GM19467 (cell line): ENCODE results near the gene DCAF7.

Source experiments
- ATAC-seq: cut with Tn5 transposase; IDR thresholded peaks from one replicate; pipeline ENCODE4 v1.9.1; 2021; ENCODE audit warnings: mild to moderate bottlenecking, moderate library complexity; ENCODE audit not compliant: unreplicated experiment

DCAF7 gene

DNA sequence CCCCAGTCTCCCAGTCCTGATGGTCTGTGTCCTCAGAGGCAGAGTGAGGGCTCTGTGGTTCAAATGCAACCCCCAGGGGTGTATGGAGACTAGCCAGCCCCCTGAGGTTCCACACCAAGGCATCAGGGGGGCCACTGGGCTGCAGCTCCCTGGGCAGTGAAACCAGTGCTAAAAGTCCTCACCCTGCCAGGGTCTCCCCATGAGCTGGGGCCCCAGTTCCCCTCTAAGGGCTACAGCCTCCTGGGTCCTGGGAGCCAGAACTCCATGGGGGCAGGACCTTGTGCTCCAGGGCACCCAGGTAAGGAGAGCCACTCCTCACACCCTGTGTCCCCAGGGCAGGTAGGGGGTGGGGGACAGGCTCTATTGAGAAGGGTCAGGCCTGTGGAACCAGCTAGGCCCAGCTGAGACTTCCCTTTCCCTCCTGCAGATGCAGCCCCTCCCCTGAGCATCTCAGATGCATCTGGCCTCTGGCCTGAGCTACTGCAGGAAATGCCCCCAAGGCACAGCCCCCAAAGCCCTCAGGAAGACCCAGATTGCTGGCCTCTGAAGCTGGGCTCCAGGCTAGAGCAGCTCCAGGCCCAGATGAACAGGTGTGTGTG, 6.4 kb upstream of the DCAF7 start:
- ATAC-seq: no peak

DNA sequence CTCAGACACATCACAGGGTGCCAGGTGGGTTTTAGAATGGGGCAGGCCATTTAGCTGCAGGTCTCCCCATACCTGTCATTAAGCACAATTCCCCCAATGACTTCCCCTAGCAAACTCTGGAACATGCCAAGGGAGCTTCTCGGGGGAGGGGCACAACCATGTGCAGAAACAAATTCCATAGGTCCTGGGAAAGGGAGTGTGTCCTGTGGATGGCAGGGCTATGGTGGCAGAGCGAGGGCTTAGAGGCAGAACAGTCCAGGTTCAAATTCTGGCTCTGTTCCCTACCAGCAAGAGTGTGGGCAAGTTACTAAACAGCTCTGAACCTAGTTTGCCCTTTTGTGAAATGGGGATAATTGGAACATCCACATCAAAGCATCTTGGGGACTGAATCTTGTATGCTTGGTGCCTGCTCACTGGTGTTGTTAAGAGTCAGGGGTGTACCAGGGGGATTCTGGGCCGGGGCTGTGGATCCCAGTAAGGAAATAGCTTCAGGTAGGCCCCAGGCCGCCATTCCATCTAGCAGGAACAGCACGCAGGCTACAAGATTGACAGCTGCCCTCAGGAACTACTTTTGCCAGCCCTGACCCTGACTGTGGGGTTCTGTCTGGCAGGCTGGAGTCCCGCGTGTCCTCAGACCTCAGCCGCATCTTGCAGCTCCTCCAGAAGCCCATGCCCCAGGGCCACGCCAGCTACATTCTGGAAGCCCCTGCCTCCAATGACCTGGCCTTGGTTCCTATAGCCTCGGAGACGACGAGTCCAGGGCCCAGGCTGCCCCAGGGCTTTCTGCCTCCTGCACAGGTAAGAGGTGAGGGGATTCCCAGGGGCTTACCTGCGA, 5.6 kb upstream of the DCAF7 start:
- no peak for ATAC-seq

DNA sequence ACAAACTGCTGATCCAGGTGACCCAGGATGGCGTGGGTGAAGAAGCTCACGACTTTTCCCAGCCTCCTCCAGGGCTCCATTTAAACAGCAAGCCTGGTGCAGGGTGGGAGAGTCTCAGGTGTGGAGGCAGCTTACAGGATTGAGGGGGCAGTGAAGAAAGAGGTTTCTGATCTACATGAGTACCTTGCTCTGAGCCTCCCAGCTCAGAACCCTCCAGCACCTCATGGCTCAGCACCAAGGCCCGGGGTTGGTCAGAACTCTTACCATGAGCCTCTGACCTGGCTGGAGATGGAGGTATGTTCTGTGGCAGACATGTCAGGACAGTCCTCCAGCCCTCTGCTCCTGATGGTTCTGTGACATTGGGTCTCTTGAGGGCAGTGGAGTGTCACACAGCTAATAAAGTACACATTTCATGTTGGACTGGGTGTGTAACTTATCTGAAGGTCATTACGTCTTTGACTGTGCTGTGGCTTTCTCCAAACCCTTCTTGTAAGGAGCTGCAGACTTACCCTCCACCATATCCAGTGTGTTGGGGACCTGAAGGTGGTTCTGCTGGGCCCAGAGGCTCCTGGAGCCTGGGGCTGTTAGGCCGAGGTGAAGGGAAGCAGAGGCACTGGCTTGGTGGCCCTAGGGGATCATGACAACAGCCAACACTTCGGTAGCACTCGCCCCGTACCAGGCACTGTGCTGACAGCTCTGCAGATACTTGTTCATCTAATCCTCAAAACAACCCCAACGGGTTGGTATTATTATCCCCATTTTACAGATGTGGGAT, 3.8 kb upstream of the DCAF7 start:
- no peak for ATAC-seq

DNA sequence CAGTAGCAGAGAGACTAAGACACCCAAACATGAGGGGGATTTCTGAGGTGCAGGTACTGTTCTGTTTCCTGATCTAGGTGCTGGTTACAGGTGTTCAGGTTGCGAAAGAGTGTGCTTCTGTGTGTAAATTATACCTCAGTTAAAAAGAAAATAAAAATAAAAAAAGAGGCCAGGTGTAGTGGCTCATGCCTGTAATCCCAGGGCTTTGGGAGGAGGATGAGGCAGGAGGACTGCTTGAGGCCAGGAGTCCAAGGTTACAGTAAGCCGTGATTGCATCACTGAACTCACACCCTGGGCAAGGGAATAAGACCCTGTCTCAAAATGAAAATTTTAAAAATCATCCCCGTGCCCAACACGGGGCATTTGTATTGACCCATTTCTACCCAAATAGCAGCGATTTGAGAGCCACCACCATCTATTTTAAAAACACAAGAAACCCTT, 3.2 kb upstream of the DCAF7 start:
- ATAC-seq: no peak

DNA sequence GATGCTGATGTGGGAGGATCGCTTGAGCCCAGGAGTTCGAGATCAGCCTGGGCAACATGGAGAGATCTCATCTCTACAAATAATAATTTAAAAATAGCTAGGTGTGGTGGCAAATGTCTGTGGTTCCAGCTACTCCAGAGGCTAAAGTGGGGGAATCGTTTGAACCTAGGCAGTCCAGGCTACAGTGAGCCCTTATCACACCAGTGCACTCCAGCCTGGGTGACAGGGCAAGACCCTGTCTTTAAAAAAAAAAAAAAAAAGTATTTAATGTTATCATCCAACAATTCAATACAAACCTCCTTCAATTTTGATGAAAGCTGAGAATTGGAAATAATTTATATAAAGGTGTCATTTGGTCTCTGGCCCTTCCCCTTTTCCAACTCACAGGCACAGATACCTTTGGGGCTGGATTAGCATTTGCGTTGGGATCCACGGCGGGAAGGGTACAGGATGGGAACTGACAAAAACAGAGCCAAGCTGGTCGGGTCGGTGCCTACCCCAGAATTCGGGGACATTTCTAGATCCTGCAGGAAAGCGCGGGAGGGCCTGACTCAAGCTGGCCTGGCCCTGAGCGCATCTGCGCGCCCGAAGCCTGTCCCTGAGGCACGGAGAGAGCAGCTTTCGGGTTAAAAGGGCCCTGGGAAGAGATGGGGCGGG, 860 bp upstream of the DCAF7 start:
- ATAC-seq: peak; percentile 8

DNA sequence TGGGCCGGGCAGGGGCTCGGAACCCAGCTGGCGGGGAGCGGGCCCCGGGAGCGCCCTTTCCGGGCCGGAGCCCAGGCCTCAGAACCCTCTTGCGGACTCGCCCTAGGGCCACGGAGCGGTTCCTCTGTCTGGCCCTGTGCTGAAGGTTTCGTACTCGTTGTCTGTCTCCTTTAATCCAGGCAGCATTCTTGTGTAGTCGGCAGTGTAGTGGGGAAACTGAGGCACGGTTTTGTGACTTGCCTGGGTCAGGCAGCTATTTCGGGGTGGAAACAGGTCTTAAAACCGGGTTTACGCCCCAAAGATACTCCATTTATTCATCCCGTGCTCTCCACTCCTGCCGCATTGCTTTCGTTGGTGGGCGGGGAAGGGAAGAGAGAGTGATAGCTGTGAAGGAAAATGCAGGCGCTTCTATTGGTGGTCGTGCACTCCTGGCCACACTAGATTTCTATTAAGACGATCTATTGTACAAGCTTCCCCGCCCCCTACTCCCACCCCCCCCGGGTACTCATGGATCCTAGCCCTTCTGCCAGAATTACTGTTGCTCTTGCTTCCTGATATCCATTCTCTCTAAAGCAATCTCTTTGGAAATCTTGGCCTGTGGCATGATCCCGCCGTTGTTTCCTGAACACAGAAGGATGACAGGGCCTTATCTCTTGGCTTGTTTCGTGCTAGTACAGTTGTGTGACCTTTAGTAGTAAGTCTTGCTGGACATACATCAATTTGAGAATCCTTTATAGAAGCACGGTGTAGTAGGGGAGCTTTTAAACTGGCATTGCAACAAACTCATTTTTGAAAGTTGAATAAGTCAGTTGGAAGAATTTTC, 751 bp downstream of the DCAF7 start:
- ATAC-seq: no peak

DNA sequence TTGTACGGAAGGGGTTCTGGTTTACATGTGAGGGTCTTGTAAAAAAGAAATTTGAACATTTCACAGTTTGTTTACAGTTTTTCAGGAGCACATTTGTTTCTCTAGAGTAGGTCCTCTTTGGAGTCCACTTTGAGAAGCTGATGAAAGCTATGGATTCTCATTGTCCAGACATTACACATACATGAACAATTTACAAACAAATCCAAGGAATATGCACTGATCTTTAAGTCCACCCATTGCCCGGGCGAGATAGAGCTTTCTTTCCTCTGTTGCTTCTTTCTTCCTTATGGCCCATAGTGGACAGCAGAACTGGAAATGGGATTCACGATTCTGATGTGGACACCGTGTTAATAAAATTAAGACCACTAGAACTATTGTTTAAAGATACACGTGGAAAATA, 1.9 kb downstream of the DCAF7 start:
- ATAC-seq: no peak

DNA sequence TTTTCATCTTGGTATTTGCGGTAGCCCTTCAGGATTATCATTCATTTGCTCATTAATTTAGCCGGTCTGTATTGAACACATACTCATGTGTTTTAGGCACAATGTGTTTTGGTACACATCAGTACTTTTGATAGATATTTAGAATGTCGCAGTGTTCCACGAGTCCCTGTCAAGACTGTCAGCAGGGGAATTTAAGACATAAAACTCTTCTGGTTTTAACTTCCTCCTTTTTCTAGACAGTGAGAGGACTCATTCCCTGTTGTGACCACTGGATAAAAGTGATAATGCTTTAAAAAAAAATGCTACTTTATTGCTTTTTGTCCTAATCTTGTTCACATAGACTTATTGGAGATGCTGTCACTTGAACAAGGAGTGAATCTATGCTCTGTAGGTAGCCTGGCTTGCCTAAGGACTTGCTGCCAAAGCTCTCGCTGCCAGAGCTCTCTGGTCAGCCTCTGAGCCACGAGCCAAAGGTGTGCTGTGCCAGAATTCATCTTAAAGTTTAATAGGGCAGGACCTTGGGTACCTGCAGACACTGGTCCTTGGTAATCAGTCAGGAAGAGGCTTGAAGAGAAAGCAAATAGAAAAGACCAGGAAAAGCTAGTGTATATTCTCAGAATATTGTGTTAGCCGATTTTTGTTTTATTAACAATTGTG, 5.4 kb downstream of the DCAF7 start:
- ATAC-seq: no peak

DNA sequence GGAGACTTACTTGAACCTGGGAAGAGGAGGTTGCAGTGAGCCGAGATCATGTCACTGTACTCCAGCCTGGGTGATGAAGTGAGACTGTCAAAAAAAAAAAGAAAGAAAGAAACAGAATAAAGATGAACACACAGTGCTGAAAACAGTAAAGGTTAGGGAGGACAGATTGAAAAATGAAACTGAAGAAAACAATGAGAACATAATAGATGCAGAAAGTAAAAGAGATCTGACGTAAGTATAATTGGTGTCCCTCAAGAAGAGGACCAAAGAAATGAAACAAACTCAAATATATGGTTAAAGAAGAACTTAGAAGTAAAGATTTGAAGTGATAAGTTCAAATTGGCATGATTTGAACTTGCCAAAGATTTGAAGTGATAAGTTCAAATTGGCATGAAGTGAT, 7.1 kb downstream of the DCAF7 start:
- ATAC-seq: no peak

DNA sequence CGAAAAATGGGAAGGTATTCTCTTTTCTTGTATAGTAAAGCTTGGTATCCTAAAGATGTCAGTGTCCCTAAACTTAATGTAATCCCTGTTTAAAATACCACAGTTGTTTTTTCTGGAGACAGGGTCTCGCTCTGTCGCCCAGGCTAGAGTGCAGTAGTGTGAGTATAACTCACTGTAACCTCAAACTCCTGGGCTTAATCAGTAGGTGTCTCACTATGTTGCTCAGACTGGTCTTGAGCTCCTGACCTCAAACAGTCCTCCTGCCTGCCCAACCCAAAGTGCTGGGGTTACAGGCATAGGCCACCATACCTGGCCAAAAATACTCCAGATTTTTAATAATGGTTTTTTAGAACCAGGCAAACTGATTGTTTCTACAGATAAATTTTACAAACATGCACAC, 8.2 kb downstream of the DCAF7 start:
- ATAC-seq: no peak

DNA sequence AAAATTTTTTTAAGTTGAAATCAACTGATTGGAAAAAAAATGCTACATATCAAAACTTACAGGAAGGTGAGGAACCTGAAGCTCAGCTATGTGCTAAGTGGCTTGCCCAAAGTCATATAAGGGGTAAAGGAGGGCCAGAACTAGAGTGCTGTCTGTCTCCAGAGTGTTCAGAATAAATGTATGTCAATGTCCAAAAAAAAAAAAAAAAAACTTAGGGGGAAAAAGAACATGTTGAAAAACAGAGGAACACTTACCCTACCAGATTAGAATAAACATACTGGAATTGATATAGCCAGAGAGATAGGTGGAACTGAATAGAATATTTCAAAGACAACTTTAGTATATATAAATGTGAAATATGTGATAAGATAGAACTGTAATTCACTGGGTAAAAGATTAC, 11.5 kb downstream of the DCAF7 start:
- ATAC-seq: no peak

DNA sequence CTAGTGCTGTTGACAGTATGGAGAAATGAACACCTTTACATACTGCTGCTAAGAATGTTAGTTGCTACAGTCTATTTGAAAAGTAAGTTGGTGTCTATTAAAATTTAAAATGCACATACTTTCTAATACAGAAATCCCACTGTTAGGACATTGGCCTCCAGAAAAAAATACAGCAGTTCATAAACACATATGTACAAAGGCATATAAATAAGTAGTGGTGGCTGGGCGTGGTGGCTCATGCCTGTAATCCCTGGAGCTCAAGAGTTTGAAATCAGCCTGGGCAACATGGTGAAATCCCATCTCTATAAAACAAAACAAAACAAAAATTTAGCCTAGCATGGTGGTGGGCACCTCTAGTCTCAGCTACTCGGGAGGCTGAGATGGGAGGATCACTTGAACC, 13.1 kb downstream of the DCAF7 start:
- ATAC-seq: no peak

DNA sequence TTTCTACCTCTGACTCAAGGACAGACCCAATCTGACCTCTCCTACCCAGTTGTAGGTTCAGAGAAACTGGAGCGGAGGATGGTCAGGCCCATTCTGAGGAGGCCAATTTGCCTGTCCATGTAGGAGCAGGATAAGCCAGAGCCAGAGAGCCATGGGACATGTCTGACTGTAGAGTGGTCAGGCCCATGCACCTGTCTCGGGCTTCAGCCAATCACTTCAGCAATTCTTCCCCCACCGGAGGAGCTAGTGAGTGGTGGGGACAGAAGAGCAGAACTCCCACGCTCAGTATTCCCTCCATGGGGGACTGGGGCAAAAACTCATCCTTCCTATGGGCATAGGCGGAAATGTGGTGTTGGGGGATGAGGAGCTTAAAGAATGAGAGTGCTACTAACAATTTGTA, 14.3 kb downstream of the DCAF7 start:
- ATAC-seq: no peak

DNA sequence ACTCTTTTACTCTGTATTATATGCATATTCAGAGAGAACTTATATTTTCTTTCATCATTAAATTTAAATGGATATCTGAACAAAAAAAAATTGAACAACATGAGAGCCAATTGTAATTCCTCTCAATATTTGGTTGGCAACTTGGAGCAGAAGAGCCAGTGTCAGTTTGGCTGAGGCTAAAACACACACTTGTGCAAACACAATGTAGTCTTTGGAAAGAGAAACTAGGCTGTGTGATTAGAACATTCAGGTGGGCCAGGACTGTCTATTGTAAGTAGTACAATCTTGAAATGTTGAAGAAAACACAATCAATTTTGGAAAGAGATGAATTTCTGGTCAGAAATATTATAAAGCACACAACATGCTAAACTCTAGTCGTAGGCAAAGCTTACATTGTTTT, 17.0 kb downstream of the DCAF7 start:
- ATAC-seq: no peak

DNA sequence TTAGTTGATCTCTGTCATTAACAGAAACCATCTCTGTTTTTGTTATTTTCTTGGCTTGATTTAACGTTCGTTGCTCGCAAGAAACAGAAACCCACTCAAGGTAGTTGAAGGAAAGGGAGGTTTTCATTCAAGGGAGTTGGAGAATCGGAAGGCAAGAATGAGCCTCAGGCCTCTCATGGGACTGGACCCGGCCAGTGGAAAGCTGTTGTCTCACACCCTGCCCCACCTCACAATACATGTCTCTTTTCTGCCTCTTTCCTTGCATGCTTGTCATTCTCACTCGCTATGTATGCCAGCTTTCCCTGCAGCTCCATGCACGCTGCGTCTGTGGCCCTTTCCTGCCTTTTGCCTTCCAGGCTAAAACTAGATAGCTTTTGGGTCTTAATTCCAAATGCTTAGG, 18.3 kb downstream of the DCAF7 start:
- ATAC-seq: no peak

DNA sequence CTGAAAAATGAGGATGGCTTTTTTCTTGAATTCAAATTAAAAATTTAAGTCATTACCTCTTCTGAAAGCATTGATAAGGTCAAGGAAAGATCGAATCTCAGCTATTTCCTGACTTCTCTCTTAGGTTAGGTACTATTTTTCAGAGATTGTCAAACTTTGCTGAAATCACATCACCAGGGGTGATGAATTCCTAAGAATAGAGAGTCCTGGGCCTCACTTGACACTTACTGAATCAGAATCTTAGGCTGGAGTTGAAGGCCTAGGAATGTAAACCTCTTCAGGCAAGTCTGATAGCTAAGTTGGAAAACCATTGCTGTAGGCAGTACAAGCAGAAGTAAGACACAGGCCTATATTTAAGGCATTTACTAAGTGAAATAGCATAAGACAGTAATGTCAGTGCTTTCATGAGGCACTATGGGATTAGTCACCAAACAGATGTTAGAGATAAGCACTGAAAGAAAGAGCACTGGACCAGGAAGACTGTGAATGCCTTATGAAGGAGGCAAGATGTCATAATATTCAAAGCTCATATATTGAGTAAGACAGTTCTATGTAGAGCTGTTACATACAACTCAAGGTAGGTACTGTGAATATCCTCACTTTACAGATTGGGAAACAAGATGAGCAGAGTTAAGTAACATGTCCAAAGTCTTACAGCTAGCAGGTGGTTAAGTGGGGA, 21.5 kb downstream of the DCAF7 start:
- no peak for ATAC-seq

DNA sequence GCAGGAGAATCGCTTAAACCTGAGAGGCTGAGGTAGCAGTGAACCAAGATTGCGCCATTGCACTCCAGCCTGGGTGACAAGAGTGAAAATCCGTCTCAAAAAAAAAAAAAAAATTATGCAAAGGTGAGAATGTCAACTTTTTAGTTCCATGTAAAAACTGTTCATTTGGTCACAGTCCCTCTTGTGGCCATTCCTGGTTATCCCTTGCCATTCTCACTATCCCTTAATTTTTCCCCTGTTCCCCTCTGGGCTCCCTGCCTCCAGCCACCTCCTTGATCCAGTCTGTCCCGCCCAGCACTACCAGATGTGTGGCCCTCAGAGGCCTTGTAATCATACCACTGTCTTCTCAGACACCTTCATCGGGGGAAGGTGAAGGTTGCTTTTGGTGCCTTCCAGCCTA, 23.4 kb downstream of the DCAF7 start:
- no peak for ATAC-seq

DNA sequence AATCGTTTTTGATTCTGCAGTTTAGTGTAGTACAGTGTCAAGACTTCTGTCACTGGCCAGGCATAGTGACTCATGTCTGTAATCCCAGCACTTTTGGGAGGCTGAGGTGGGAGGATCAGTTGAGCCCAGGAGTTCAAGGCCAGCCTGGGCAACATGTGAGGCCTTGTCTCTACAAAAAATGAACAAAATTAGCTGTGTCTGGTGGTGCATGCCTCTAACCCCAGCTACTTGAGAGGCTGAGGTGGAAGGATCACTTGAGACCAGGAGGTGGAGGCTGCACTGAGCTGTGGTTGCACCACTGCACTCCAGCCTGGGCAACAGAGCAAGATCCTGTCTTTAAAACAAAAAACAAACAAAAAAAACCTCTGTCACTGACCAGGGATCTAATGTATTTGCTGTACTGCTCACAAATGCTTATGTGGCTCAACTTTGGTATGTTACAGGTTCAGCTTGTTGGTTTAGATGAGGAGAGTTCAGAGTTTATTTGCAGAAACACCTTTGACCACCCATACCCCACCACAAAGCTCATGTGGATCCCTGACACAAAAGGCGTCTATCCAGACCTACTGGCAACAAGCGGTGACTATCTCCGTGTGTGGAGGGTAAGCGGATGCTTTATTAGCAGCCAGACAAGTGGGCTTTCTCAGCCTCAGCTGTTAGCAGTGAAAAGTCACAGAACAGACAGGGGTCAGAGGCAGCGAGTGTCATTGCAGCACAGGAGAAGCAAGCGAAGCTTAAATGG, 27.9 kb downstream of the DCAF7 start:
- no peak for ATAC-seq

DNA sequence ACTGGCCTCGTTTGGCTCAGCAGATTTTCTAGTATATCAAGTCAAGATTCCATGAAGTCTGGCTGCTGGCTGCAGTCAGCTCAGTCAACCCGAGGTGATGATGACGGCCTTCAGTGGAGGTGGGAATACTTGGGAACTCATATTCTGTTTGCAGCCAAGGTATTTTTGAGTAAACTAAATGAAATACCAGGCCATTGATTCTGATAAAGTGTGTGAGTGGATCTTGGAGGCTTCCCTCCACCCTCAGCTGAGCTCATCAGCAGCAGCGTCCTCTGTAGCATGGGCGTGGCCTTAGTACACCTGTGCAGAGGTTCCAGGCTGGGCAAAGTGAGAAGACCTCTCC, 28.5 kb downstream of the DCAF7 start:
- ATAC-seq: no peak
